Measurements from ENCODE around the gene ZNHIT1. TPM values are rescaled to one million over a fixed set of nuclear protein-coding genes. Genes with fewer than 3 reads are reported as not detected.

ZNHIT1 gene
- polyA plus RNA-seq, 1 donor (not counting 4 experiments of a cell fraction or from before 2014, with no cell fraction given), result 46.4 TPM

DNA sequence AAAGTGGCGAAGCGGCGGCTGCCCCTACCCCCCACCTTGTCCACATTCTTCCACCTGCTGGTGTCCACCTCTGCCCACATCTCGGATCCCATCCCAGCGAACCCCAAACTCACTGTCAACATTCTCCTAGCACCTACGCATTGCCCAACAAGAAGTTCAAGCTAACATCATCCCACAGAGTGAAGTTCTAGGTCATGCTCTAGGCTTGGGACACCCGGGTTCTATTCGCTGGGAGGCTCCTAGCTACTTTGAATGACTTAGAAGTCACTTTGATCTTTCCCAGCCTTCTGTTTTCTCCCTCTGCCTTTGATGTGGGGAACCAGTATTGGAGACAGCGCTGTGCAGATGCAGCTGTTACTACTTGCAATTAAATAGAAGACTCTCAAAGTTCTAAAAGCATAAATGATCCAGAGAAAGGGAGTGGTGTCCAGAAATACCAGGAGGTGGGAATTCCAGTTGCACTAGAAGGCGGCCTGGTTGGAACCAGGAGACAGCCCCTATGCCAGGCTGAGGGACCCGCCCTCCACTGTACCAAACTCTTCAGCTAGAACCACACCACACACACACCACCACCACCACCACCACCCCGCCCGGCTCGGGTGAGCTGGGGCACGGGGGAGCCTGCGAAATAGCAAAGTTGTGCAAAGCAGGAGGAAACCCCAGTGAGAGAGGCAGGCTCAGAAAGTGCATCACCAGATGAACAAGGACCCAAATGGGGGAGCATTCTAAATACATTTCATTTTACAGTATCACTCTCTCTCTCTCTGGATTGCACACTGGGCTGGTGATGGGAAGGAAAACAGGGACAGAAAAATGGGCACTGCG lies 47.1 kb upstream of the ZNHIT1 start:
- peak; percentile 18 for TF ChIP-seq EZH2 (IDR thresholded peaks at IDR 0.05; ENCODE audit: low read length)
- TF ChIP-seq, protein P1, sequence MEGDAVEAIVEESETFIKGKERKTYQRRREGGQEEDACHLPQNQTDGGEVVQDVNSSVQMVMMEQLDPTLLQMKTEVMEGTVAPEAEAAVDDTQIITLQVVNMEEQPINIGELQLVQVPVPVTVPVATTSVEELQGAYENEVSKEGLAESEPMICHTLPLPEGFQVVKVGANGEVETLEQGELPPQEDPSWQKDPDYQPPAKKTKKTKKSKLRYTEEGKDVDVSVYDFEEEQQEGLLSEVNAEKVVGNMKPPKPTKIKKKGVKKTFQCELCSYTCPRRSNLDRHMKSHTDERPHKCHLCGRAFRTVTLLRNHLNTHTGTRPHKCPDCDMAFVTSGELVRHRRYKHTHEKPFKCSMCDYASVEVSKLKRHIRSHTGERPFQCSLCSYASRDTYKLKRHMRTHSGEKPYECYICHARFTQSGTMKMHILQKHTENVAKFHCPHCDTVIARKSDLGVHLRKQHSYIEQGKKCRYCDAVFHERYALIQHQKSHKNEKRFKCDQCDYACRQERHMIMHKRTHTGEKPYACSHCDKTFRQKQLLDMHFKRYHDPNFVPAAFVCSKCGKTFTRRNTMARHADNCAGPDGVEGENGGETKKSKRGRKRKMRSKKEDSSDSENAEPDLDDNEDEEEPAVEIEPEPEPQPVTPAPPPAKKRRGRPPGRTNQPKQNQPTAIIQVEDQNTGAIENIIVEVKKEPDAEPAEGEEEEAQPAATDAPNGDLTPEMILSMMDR (optimal IDR thresholded peaks at IDR 0.05 in 1 of 3, IDR thresholded peaks at IDR 0.05 in 1 of 3, conservative IDR thresholded peaks at IDR 0.05 in 1 of 3; ENCODE audit: extremely low read depth in 1 of 3, insufficient read depth in 2 of 3, low read length in 3 of 3), result no peak
- dilution Hi-C loops (cut with MboI; ENCODE audit: extremely low pct_ligation_motif_present, low sequenced_read_pairs), result no loop called here
- H4K20me1 ChIP-seq (ENCODE audit: control insufficient read depth, extremely low read depth, insufficient read depth, low read length), result peaks cover 3% of the 10 kb centered on the region
- H3K9me1 ChIP-seq (ENCODE audit: control insufficient read depth, extremely low read depth, insufficient read depth, low read length), result no peaks in the 10 kb centered on the region
- H3K27me3 ChIP-seq (ENCODE audit: control insufficient read depth, extremely low read depth, insufficient read depth, low read length), result peaks cover 97% of the 10 kb centered on the region
- FAIRE-seq (no peak), DNase-seq (ENCODE audit: low read depth, low spot score) (no peak)
- H3K27ac ChIP-seq (ENCODE audit: control insufficient read depth, insufficient read depth, low read length), result no peak overlapping the region
- H3K4me1 ChIP-seq (ENCODE audit: control insufficient read depth, extremely low read depth, insufficient read depth, low read length), result peaks cover 35% of the 10 kb centered on the region
- H3K9ac ChIP-seq (ENCODE audit: control insufficient read depth, extremely low read depth, insufficient read depth, low read length), result no peak overlapping the region
- H3K9me3 ChIP-seq (ENCODE audit: control insufficient read depth, low read depth, low read length), result no peaks in the 10 kb centered on the region
- no peak overlapping the region for H3K4me2 ChIP-seq (ENCODE audit: control insufficient read depth, extremely low read depth, insufficient read depth, low read depth, low read length)
- no peak overlapping the region for H2AFZ ChIP-seq (ENCODE audit: control insufficient read depth, low read length)
- no peaks in the 10 kb centered on the region for H3K79me2 ChIP-seq (ENCODE audit: control insufficient read depth, insufficient read depth, low read length)
- H3K4me3 ChIP-seq (ENCODE audit: control insufficient read depth in 2 of 3, extremely low read depth in 1 of 3, insufficient read depth in 2 of 3, low read depth in 1 of 3, low read length in 3 of 3), result no peak overlapping the region
- H3K36me3 ChIP-seq (ENCODE audit: control insufficient read depth in 2 of 2, extremely low read depth in 1 of 2, insufficient read depth in 2 of 2, low read length in 2 of 2), result no peaks in the 10 kb centered on the region

DNA sequence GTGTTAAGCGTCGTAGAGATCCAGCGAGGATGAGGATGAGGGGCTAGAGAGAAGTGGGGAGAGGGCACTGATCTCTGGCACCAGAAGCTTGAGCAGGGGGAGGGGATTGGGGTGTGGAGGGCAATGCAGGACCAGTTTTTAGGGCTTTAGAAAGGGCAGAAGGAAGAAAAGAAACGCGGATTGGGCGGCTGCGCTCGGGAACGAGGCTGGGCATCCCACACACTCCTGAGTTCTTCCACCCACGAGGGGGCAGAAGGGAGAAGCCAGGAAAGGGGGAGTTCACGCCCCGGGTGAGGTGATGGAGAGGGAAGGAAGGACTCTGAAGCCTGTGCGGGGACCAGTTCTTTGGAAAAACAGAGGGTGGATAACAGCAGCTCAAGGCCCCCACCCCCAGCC lies 46.5 kb upstream of the ZNHIT1 start:
- Histone ChIP-seq H3K4me3 (ENCODE audit: control insufficient read depth in 2 of 3, extremely low read depth in 1 of 3, insufficient read depth in 2 of 3, low read depth in 1 of 3, low read length in 3 of 3) (no peak overlapping the region), H3K79me2 (ENCODE audit: control insufficient read depth, insufficient read depth, low read length) (no peaks in the 10 kb centered on the region), H3K27me3 (ENCODE audit: control insufficient read depth, extremely low read depth, insufficient read depth, low read length) (peaks cover 96% of the 10 kb centered on the region), H3K9me1 (ENCODE audit: control insufficient read depth, extremely low read depth, insufficient read depth, low read length) (no peaks in the 10 kb centered on the region), H3K9me3 (ENCODE audit: control insufficient read depth, low read depth, low read length) (no peaks in the 10 kb centered on the region), H2AFZ (ENCODE audit: control insufficient read depth, low read length) (no peak overlapping the region), H3K27ac (ENCODE audit: control insufficient read depth, insufficient read depth, low read length) (no peak overlapping the region), H4K20me1 (ENCODE audit: control insufficient read depth, extremely low read depth, insufficient read depth, low read length) (peaks cover 3% of the 10 kb centered on the region), H3K9ac (ENCODE audit: control insufficient read depth, extremely low read depth, insufficient read depth, low read length) (no peak overlapping the region), H3K4me2 (ENCODE audit: control insufficient read depth, extremely low read depth, insufficient read depth, low read depth, low read length) (no peak overlapping the region), H3K4me1 (ENCODE audit: control insufficient read depth, extremely low read depth, insufficient read depth, low read length) (peaks cover 33% of the 10 kb centered on the region), H3K36me3 (ENCODE audit: control insufficient read depth in 2 of 2, extremely low read depth in 1 of 2, insufficient read depth in 2 of 2, low read length in 2 of 2) (no peaks in the 10 kb centered on the region)
- dilution Hi-C loops (cut with MboI; ENCODE audit: extremely low pct_ligation_motif_present, low sequenced_read_pairs), result no loop called here
- TF ChIP-seq, protein P1 (optimal IDR thresholded peaks at IDR 0.05 in 1 of 3, IDR thresholded peaks at IDR 0.05 in 1 of 3, conservative IDR thresholded peaks at IDR 0.05 in 1 of 3; ENCODE audit: extremely low read depth in 1 of 3, insufficient read depth in 2 of 3, low read length in 3 of 3), result peak in 2 of 3 experiments; percentile 8 to 28
- TF ChIP-seq EZH2 (IDR thresholded peaks at IDR 0.05; ENCODE audit: low read length), result no peak
- DNase-seq (ENCODE audit: low read depth, low spot score), result no peak
- FAIRE-seq, result no peak
